ENCODE data around the gene CPVL. TPM values are rescaled to one million over a fixed set of nuclear protein-coding genes. Genes with fewer than 3 reads are reported as not detected.

The CPVL gene
- total RNA-seq, 3 donors from 2014 or later, result 0.45 TPM; not detected in 2

DNA sequence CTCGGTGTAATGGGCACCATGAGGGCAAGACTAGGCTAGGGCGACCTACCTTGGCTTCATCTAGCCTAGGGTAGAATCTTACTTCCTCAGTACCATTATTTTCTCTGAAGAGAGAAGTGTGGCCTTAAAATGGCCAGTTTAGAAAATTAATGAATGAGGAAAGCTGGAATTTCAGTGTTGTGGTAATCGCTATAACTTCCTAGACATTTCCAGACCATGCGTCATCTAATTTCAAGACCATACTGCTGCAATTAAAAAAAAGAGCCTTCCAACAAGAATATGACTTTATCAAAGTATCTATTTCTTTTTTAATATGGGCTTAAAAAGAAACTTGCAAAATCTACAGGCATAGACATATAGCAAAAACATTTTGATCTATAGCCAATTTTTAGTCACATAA is 68.5 kb downstream of the CPVL start:
- Mint-ChIP-seq H3K9me3 (no peaks in the 10 kb centered on the region), H3K4me3 (no peak overlapping the region), H3K4me1 (ENCODE audit: low read depth) (no peaks in the 10 kb centered on the region), H3K27me3 (ENCODE audit: low read depth) (peaks cover 3% of the 10 kb centered on the region), H3K36me3 (ENCODE audit: insufficient read depth) (no peaks in the 10 kb centered on the region)
- DNase-seq (no peak), ATAC-seq (no peak)

GRCh38 chr7:29077176-29077575 is 69.2 kb downstream of the CPVL start:
- no peaks in the 10 kb centered on the region for H3K9me3 Mint-ChIP-seq
- no peaks in the 10 kb centered on the region for H3K4me1 Mint-ChIP-seq (ENCODE audit: low read depth)
- H3K36me3 Mint-ChIP-seq (ENCODE audit: insufficient read depth), result no peaks in the 10 kb centered on the region
- no peak for ATAC-seq
- H3K4me3 Mint-ChIP-seq, result no peak overlapping the region
- H3K27me3 Mint-ChIP-seq (ENCODE audit: low read depth), result peaks cover 3% of the 10 kb centered on the region
- DNase-seq, result no peak

DNA sequence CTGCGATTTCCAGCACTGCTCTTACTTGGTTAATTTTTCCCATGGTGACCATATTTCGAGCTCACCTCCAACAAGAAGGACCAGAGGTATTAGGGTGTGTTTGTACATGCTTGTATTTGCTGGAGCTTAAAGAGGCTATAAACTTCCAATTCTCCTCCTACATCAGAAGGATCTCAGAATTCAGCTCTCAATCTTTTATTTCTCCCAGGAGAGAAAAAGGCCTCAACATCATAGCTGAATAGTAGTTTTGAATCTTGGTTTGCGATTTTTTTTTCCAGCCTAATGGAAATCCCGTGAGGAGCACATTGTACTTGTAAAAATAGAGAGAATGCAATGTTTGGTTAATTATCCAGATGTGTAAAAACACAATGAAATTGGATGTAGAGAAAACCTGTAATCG is 69.7 kb downstream of the CPVL start:
- DNase-seq (no peak), ATAC-seq (no peak)
- peaks cover 3% of the 10 kb centered on the region for H3K27me3 Mint-ChIP-seq (ENCODE audit: low read depth)
- H3K4me1 Mint-ChIP-seq (ENCODE audit: low read depth), result no peaks in the 10 kb centered on the region
- H3K4me3 Mint-ChIP-seq, result no peak overlapping the region
- no peaks in the 10 kb centered on the region for H3K36me3 Mint-ChIP-seq (ENCODE audit: insufficient read depth)
- no peaks in the 10 kb centered on the region for H3K9me3 Mint-ChIP-seq

DNA sequence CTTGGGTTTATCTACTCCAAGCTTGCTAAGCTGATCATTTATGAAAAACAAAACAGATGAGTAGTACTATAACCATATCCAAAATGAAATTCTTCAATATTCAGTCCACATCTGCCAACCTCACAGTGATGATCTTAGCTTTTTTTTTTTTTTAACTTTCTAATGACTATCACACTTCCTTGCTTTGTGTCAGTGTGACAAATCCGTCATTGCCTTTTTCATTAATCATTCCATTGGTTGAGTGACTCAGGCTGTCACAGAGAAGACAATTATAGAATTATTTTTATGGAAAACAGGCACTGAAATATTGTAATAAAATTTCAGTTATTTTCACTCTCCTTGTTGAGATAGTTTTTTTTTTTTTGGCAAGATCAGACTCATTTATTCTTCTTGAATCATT is 70.7 kb downstream of the CPVL start:
- Mint-ChIP-seq H3K4me3 (no peak overlapping the region), H3K36me3 (ENCODE audit: insufficient read depth) (no peaks in the 10 kb centered on the region), H3K9me3 (no peaks in the 10 kb centered on the region), H3K27me3 (ENCODE audit: low read depth) (peaks cover 3% of the 10 kb centered on the region), H3K4me1 (ENCODE audit: low read depth) (no peaks in the 10 kb centered on the region)
- DNase-seq (no peak), ATAC-seq (no peak)

GRCh38 chr7:29071203-29071874 is 75.0 kb downstream of the CPVL start:
- DNase-seq (no peak), ATAC-seq (no peak)
- Mint-ChIP-seq H3K9me3 (no peaks in the 10 kb centered on the region), H3K4me3 (no peak overlapping the region), H3K4me1 (ENCODE audit: low read depth) (no peaks in the 10 kb centered on the region), H3K36me3 (ENCODE audit: insufficient read depth) (no peaks in the 10 kb centered on the region), H3K27me3 (ENCODE audit: low read depth) (no peaks in the 10 kb centered on the region)

DNA sequence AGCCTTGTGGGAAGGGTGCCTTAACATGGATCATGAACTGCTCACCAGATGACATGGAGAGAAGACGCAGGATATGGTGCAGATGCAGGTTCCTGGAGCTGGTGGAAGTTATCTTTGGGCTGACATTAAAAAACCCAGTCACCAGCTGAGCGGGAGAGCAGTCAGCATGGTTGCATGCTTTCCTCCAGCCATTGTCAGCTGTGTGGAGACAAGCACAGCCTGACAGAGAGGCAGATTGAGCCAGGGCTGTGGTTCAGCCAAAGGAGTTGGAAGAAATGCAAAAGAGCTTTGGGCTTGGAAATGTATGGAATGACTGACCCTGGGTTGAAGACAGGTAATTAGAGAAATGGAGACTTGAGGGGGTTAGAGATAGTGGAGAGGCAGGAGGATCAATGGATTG is 79.7 kb downstream of the CPVL start:
- no peaks in the 10 kb centered on the region for H3K4me1 Mint-ChIP-seq (ENCODE audit: low read depth)
- ATAC-seq, result no peak
- peaks cover 8% of the 10 kb centered on the region for H3K27me3 Mint-ChIP-seq (ENCODE audit: low read depth)
- no peak for DNase-seq
- H3K36me3 Mint-ChIP-seq (ENCODE audit: insufficient read depth), result no peaks in the 10 kb centered on the region
- H3K4me3 Mint-ChIP-seq, result no peak overlapping the region
- no peaks in the 10 kb centered on the region for H3K9me3 Mint-ChIP-seq

GRCh38 chr7:29065181-29065857 is 81.0 kb downstream of the CPVL start:
- Mint-ChIP-seq H3K4me3 (no peak overlapping the region), H3K27me3 (ENCODE audit: low read depth) (peaks cover 8% of the 10 kb centered on the region), H3K9me3 (no peaks in the 10 kb centered on the region), H3K36me3 (ENCODE audit: insufficient read depth) (no peaks in the 10 kb centered on the region), H3K4me1 (ENCODE audit: low read depth) (no peaks in the 10 kb centered on the region)
- DNase-seq, result no peak
- no peak for ATAC-seq

GRCh38 chr7:29063872-29064271 is 82.5 kb downstream of the CPVL start:
- Mint-ChIP-seq H3K36me3 (ENCODE audit: insufficient read depth) (no peaks in the 10 kb centered on the region), H3K4me3 (no peak overlapping the region), H3K27me3 (ENCODE audit: low read depth) (peaks cover 17% of the 10 kb centered on the region), H3K9me3 (peaks cover 9% of the 10 kb centered on the region), H3K4me1 (ENCODE audit: low read depth) (no peaks in the 10 kb centered on the region)
- DNase-seq, result no peak
- no peak for ATAC-seq

DNA sequence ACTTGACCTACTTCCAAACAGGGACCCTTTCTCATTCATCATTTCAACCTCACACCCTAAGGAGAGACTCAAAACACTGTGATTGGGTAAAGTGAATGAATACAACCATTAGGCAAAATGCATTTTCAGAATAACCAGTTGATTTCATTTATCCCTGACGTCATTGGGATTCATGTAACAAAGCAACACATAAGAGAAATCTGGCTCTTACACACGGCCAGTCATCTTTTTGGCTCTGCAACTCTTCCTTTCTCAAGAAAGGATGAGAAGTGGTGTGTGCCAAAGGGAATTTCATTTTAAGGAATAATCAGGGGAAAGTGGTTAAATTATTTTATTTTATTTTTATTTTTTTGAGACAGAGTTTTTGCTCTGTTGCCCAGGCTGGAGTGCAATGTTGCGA is 83.1 kb downstream of the CPVL start:
- H3K36me3 Mint-ChIP-seq (ENCODE audit: insufficient read depth), result no peaks in the 10 kb centered on the region
- H3K27me3 Mint-ChIP-seq (ENCODE audit: low read depth), result peaks cover 19% of the 10 kb centered on the region
- H3K4me1 Mint-ChIP-seq (ENCODE audit: low read depth), result no peaks in the 10 kb centered on the region
- no peak for ATAC-seq
- no peak for DNase-seq
- peaks cover 15% of the 10 kb centered on the region for H3K9me3 Mint-ChIP-seq
- no peak overlapping the region for H3K4me3 Mint-ChIP-seq

DNA sequence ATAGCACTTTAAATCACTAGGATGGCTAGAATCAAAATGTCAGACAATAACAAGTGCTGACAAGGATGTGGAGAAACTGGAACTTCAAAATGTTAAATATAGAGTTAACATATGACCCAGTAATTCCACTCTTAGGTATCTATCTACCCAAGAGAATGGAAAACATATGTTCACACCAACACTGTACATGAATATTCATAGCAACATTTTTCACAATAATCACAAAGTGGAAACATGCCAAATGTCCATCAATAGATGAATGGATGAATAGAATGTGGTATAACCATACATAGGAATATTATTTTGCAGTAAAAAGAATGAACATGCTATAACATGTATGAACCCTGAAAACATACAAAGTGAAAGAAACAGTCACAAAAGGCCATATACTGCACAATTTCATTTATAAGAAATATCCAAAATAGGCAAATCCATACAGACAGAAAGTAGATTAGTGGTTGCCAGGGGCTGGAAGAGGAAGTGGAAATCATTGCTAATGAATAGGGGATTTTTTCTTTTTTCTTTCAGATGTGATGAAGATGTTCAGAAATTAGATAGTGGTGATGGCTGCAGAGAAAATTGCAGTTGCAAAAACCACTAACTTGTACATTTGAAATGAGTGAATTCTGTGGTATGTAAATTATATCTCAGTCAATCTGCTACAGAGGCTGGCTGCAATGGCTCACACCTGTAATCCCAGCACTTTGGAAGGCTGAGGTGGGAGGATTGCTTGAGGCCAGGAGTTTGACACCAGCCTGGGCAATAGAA is 93.0 kb downstream of the CPVL start:
- H3K4me1 Mint-ChIP-seq (ENCODE audit: low read depth), result no peaks in the 10 kb centered on the region
- H3K4me3 Mint-ChIP-seq, result no peak overlapping the region
- peaks cover 15% of the 10 kb centered on the region for H3K9me3 Mint-ChIP-seq
- ATAC-seq (peak in 1 of 2 donors; percentile 59), DNase-seq (no peak)
- H3K27me3 Mint-ChIP-seq (ENCODE audit: low read depth), result no peaks in the 10 kb centered on the region
- no peaks in the 10 kb centered on the region for H3K36me3 Mint-ChIP-seq (ENCODE audit: insufficient read depth)

GRCh38 chr7:29046978-29047377 is 99.4 kb downstream of the CPVL start:
- H3K36me3 Mint-ChIP-seq (ENCODE audit: insufficient read depth), result no peaks in the 10 kb centered on the region
- no peak for DNase-seq
- no peaks in the 10 kb centered on the region for H3K9me3 Mint-ChIP-seq
- no peak overlapping the region for H3K4me3 Mint-ChIP-seq
- peaks cover 7% of the 10 kb centered on the region for H3K27me3 Mint-ChIP-seq (ENCODE audit: low read depth)
- ATAC-seq, result no peak
- no peaks in the 10 kb centered on the region for H3K4me1 Mint-ChIP-seq (ENCODE audit: low read depth)

GRCh38 chr7:29045258-29046086 is 100.9 kb downstream of the CPVL start:
- Mint-ChIP-seq H3K9me3 (no peaks in the 10 kb centered on the region), H3K4me1 (ENCODE audit: low read depth) (no peaks in the 10 kb centered on the region), H3K36me3 (ENCODE audit: insufficient read depth) (no peaks in the 10 kb centered on the region), H3K4me3 (no peak overlapping the region), H3K27me3 (ENCODE audit: low read depth) (peaks cover 7% of the 10 kb centered on the region)
- ATAC-seq (no peak), DNase-seq (no peak)

DNA sequence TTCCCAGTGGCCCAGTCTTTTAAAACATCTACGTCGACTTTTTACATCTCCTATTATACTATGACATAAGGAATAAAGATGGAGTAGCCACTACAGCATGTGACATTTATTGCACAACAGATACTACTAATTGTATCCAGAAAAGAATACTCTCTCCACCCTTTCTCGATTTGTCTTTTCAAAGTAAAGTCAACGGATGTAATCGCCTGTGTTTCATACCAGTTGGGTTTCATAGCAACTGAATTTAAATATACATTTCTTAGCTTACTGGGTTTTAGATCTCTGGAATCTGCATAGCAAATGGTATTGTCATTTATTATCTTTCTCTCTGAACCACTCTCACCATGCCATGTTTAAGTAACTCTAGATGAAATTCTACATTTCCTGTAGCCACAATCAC is 101.8 kb downstream of the CPVL start:
- ATAC-seq (no peak), DNase-seq (no peak)
- Mint-ChIP-seq H3K4me3 (no peak overlapping the region), H3K36me3 (ENCODE audit: insufficient read depth) (no peaks in the 10 kb centered on the region), H3K27me3 (ENCODE audit: low read depth) (peaks cover 7% of the 10 kb centered on the region), H3K9me3 (no peaks in the 10 kb centered on the region), H3K4me1 (ENCODE audit: low read depth) (no peaks in the 10 kb centered on the region)

DNA sequence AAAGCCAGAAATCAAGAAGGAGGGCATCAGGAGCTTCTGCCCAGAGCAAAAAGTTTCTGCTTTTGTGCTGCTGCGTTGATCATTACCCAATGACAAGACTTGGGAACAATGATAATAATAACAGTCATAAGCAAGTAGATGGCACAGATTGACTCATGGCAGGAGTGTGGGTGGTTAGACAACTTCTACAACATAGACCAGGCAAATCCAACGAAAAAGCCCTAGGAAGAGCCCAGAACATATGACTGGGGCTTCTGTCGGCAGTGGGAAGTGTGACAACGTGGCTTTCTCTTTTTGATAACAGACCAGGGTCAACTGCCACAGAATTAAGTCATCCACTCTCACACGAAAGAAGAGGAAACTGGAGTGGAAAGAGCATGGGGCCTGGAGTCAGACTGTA is 102.8 kb downstream of the CPVL start:
- Mint-ChIP-seq H3K9me3 (no peaks in the 10 kb centered on the region), H3K36me3 (ENCODE audit: insufficient read depth) (no peaks in the 10 kb centered on the region), H3K4me1 (ENCODE audit: low read depth) (no peaks in the 10 kb centered on the region), H3K4me3 (no peak overlapping the region), H3K27me3 (ENCODE audit: low read depth) (peaks cover 7% of the 10 kb centered on the region)
- ATAC-seq (no peak), DNase-seq (no peak)
